Germinal center (tissue), 1 donor: ENCODE measurements around the gene FAM153A.
"Not testable (repeated sequence)": the region's sequence is repeated elsewhere in the genome, so short reads cannot be mapped to it uniquely, and the experiment has no call there.

Source experiments
- DNase-seq: peaks from one replicate; pipeline ENCODE4 v3.0.0; 2012; ENCODE audit warnings: mixed read lengths, low spot score

The FAM153A gene

DNA sequence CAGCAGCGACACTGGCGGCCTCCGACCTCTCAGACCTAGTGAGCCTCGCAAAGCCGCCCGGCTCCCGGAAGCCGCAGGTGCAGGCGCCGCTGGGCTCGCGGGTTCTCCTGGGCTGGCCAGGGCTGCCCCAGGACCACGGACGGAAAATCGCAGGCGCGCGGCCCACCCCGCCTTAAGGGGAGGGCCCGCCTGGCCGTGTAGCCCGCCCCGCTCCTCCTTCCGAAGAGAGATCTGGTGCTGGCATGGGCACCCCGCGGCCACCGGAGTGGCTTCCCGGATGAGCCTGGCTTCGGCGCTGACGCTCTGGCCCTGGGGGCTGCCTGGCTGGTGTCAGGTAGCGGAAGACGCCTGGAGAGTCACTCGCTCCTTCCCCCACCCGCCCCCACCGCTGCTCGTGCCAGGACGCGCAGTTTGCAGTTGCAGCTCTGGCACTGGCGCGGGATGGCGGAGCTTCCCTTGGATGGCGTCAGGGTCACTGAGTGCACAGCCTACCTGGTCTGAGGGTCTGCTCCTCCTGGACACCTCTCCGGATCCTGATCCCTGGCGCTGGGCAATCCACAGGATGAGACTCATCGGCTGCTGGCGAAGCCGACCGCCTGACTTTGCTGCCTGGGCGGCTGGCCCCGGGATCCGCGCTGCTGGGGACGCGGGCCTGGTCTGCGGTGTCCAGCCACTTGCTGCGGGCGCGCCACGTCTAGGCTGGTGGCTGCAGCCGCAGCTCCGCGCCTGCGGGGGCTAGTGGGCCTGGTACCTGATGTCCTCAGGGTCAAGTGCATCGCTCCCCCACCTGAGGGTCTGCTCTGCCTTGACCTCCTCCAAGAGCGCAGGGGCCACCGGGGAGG is at the start of gene FAM153A:
Gene FAM153A, minus strand, starts transcription at position 108 of the 842 bp plus-strand sequence.
- DNase-seq = not testable (repeated sequence)

DNA sequence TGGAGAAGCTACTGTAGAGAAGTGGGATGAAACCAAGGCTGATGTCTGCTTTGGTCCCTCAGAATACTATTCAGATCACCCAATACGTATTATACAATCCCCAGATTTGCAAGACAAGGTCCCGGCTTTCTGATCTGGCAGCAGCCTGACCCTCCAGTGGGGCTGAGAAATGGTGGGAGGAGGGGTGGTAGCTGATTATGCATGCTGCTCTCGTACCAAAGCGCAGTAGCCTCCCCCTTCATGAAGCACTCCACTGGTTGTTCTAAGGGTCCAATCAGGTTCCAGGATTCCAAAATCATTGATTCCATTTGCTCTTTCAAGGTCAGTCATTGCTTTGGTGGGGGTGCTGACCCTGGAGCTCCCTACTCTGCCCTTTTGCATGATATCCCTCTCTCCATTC is 49.6 kb upstream of the FAM153A start:
- DNase-seq = not testable (repeated sequence)

DNA sequence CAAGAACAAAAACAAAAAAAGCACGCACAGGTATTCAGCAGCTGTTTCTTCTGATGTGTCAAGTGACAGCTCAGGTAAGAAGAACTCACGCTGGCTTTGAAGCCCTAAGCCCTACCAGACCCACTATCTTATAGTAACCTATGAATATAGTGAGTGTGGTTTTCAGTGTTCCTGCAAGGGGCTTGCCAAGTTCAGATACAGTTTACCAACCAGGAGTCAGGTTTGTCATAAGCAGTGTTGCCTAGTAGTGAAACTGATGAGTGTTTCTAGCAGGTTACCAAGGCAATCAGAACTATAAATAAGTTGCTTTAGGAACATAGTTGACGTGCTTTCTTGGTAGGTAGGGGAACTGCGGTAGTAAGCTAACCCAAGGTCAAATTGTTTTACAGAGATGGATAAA is 43.4 kb upstream of the FAM153A start:
- DNase-seq = not testable (repeated sequence)

DNA sequence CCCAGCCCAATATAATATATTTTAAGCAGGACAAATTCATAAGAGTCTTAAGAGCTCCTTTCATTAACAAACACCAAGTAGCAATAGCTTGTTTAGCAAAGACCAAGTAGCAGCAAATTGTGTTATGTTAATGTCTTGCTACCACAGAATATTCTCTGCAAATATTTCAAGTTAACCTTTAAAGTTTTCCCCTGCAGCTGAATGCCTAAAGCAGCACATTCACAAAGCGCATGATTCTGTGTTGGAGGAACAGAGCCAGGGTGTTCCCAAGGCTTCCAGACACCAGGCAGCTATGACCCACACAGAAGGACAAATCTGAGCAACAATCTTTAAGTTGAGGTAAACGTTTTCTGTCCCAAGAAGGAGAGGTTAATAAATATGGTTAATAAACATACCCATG is 42.1 kb upstream of the FAM153A start:
- not testable (repeated sequence) for DNase-seq

DNA sequence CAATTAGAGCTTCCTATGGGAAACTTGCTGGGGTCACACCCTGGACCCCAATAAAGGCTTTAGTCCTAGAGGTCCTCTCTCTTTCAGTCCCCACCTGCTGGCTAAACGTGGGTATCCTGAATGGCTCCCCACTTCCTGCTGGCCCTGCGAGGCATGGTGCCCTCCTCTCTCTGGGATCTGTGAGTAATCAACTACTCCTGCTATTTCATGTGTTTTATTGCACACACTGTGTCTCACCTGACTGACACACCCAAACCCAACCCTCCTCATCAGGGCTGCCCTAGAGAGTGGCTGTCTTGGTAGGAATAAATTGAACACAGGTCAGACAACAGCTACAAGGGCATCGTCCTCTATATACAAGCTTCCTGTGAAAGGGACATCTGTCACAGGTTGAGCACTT is 39.8 kb upstream of the FAM153A start:
- DNase-seq = not testable (repeated sequence)

DNA sequence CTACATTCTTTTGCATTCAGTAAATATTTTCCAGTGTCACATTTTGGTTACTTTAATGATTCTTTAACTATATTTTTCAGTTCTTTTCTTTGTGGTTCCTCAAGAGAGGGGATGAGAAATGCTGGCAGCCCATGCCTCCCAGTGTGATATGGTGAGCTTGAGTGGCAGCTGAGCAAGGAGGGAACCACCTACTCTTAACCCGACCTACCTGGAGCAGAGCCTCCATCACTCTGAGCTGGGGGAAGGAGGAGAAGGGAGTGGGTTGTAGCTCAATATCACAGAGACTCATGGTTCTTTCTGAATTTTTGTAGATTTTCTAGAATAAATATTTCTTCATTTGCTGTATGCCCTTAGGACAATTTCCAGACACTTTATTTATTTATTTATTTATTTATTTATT is 37.0 kb upstream of the FAM153A start:
- DNase-seq = not testable (repeated sequence)

DNA sequence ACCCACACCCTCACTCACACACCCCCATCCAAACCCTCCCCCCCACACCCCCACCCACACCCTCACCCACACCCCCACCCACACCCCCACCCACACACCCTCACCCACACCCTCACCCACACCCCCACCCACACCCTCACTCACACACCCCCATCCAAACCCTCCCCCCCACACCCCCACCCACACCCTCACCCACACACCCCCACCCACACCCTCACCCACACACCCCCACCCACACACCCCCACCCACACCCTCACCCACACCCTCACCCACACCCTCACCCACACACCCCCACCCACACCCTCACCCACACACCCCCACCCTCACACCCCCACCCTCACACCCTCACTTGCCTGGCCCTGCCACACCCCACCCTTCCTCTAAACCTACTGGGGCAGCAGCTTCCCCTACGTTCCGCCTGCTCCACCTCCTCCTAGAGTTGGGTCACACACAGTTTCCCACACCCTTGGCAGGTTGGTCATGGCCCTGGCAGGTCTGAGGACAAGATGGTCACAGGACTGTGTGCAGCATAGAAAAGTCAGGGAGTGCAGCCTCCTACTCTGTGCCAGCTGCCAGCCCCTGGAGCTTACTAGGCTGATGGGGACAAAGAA is 30.2 kb upstream of the FAM153A start:
- DNase-seq = not testable (repeated sequence)

DNA sequence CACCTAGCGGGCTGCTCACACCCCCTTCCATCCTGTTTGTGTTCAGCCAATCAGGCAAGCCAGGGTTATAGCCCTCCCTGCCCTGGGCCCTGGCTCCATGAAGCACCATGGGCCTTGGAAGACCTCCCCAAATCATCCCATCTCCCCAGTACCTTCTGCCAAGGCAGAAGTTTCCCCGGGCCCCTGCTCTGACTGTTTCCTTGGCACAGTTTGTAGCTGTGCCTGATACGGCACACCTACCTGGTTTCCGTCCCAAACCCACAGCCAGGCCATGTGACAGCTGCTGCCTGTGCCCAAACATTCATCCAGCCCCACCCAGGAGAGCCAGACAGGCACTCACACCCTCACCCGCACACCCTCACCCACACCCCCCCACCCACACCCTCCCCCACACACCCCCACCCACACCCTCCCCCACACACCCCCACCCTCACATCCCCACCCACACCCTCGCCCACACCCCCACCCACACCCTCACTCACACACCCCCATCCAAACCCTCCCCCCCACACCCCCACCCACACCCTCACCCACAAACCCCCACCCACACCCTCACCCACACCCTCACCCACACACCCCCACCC is 29.6 kb upstream of the FAM153A start:
- DNase-seq = not testable (repeated sequence)

DNA sequence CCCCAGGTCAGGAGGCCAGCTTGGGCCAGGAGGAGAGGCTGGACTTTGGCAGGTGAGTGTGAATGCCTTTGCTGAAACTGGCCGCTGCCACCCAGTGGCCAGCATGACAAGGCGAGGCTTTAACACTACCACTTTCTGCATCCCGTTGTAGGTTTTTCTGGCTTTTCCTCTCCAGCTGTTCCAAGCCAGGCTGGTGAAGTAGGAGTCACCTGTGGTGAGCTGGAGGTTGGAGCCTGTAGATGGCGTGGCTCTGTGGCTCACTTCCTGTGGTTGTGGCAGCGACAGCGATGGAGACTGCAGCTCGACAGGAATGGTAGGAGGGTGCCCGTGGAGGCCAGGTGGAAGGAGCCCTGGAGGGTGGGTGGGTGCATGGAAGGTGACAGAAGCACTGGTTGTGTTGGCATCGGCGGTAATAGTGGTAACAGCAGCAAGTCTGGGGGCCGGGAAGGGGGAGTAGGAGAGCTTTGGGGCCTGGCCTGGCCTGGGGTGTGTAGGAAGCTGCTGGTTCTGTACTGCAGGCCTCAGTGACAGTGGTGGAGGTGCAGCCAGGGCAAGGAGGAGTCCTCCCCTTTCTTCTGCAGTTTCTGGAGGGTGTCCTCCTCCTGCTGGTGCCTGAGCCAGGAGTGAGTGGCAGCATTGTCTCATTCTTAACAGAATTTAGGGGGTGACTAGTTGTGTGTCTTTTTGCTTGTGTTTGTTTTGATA is 26.7 kb upstream of the FAM153A start:
- DNase-seq = not testable (repeated sequence)

DNA sequence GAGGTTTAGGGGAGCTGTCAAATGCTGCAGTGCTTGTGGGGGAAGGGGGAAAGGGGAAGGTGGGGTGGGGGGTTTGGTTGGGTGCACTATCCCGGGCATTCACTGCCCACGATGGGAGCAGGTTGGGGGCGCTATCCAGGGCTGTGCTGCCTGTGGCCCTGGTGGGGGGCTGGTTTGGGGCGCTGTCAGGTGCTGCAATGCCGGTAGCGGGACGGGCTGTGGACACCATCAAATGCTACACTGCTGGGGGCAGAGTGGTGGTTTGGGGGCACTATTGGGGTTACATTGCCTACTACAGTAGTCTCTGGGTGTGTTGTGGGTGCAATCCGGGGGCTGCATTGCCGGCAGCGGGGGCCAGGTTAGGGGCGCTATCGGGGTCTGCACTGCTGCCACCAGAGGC is 25.7 kb upstream of the FAM153A start:
- DNase-seq = not testable (repeated sequence)

DNA sequence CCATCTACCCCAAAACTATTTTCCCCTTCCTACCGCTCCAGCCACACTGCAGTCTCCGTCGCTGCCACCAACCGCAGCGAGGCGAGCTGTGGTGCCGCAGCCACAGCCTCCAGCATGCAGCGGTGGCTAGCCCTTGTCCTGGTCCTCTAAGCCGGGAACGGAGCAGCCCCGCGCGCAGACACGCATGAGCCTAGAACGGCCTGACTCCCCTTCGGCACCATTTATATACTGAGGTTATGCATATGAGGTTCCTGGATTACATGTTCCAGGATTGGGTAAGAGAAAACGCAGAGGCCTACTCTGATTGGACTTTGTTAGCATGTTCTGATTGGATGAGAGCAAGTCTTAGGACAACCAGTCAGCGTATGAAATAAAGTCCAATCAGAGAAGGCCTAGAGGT is 24.6 kb upstream of the FAM153A start:
- DNase-seq = not testable (repeated sequence)

DNA sequence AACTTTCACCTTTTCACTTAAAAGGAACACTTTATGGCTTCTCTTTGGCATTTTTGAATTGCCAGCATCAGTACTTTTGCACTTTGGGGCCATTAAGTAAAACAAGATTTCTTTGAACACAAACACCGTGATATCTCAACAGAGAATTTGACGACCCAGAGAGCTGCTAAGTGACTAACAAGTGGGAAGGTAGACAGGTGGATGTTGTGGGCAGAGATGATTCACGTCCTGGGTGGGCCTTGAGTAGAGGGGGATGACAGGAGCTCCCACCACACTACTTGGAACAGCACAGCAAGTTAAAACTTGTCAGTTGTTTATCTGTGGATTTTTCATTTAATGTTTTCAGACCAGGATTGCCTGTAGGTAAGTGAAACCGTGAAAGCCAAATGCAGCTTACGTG is 18.7 kb upstream of the FAM153A start:
- not testable (repeated sequence) for DNase-seq

DNA sequence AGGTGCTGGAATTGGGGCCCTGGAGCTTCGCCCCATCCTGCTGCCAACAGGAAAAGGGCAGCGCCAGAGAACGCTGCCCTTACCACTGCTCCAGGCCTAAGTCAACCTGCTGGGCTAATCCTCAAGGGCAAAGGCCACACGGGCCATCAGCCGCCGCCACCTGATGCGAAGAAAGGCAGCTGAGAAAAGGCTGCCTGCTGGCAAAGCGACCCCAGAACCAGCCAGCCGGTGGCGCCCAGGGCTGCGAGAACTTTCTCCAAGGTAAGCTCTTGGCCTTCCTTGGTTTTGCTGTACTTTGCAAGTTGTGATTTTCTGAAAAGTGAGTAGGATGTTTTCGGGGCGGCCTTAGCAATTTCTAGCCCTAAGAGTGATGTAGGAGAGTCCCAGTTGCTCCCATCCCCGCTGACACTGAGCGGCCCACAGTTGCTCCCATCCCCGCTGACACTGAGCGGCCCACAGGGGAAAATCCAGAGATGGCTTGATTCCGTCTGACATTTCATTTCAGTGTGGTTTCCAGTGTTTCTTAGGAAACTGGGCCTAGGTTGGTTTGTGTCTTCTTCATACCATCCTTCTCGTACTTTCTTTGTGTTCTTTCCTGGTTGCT is 15.6 kb upstream of the FAM153A start:
- DNase-seq = not testable (repeated sequence)

DNA sequence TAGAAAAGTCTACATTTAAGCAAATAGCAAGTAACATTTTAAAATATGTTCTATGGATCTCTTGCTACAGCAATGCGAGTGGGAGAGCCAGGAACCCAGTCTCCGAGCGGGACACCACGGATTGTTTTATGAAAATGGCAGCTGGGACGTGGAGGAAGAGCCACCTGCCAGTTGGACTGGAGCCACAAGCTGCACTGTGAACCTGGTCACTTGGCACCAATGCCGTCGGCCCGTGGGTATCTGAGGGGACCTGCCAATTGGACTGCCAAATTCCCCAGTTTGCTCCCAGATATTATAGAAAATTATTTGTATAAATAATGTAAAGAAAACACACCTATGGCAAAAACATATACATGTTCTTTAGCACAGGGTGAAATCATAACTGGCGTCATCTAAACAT is 10.6 kb upstream of the FAM153A start:
- not testable (repeated sequence) for DNase-seq

DNA sequence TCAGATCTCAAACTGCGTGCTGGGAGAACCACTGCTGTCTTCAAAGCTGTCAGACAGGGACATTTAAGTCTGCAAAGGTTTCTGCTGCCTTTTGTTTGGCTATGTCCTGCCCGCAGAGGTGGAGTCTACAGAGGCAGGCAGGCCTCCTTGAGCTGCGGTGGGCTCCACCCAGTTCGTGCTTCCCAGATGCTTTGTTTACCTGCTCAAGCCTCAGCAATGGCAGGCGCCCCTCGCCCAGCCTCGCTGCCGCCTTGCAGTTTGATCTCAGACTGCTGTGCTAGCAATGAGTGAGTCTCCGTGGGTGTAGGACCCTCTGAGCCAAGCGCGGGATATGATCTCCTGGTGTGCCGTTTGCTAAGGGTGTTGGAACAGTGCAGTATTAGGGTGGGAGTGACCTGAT is 8.9 kb upstream of the FAM153A start:
- not testable (repeated sequence) for DNase-seq

DNA sequence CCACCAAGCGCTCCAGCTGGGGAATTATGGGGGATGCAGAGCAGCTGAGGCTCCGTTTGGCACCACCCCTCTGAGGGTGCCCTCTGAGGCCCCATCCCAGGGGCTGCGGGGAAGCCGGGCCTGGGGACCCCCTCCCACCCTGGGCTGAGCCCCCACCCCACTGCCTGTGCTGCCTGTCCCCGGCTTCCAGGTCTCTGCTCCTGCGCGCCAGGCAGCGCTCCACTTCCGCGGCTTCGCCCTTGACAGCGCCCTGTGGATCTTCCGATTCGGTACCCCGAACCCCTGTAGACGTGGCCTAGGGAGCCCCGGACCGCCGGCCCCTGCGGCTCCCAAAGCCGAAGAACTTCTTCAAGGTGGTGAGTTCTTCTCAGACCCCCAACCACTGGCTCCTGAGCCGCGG is 530 bp downstream of the FAM153A start:
- DNase-seq = not testable (repeated sequence)

DNA sequence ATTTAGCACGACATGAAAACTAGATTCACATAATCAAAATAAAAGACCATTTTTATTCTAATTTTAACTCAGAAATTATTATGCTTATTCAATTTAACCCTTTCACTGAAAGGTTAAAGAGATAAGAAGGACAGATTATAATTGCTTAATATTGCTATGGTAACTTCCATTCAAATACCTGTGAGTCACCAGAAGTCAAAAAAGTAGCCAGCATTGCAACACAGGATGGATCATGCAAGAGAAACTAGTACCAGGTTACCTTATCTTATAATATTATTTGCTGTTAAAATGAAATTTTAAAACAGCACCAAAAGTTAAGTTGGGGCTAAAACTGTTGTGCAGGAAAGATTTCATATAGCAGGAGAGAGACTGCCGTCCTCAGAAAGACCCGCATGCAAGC is 11.5 kb downstream of the FAM153A start:
- not testable (repeated sequence) for DNase-seq

DNA sequence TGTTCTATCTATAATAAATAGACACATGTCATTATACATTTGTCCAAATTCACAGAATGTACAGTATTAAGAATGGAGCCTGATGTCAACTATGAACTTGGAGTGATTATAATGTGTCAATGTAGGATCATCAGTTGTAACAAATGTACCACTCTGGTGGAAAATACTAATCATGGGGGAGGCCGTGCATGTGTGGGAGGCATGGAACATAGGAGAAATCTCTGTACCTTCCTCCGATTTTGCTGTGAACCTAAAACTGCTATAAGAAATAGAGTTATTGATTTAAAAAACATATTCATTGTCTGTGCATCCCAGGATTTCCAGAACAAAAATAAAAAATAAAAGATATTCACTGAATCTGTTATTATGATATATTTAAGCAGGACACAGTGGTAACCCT is 12.1 kb downstream of the FAM153A start:
- DNase-seq = not testable (repeated sequence)

DNA sequence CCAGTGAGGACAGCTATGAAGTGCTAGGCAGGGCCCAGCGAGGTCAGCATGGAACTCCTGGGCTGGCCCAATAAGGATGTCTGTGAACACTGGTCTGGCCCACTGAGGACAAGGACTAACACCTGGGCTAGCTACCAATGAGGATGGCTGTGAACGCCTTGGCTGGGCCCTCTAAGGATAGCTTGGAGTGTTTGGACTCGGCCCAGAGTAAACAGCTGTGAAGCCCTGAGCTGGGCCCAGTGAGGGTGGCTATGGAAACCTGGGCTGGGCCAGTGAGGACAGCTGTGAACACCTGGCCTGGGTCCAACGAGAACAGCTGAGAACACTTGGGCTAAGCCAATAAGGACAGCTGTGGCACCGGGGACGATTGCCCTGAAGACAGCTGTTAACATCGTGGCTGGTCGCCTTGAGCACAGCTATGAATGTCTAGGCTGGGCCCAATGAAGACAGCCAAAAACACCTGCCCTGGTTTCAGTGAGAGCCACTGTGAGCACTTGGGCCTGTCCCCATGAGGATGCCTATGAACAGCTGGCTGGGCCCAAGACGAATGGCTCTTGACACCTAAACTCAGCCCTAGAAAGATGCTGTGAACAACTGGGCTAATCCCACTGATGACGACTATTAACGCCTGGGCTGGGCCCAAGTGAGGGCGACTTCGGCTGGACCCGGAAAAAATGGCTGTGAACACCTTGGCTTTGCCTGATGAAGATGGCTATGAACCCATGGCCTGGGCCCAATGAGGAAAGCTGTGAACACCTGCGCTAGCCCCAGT is 18.8 kb downstream of the FAM153A start:
- DNase-seq = not testable (repeated sequence)

DNA sequence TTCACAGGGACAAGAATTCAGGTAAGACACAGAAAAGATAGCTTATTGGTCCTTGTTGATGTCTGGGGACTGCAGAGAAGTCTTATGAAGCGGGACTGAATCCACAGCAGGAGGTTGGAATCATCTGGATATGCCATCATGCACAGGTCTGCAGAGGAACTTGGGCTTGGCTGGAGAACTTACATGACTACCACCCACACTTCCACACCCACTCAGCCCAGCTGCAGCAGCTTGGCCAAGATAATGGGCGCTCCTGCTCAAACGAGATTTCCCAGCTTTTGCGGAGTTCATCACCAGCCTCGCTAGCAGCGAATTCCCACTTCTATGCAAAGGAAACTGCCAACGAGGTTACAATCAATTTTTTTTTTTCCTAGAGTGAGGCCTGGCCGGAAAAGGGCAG is 21.7 kb downstream of the FAM153A start:
- DNase-seq = not testable (repeated sequence)

DNA sequence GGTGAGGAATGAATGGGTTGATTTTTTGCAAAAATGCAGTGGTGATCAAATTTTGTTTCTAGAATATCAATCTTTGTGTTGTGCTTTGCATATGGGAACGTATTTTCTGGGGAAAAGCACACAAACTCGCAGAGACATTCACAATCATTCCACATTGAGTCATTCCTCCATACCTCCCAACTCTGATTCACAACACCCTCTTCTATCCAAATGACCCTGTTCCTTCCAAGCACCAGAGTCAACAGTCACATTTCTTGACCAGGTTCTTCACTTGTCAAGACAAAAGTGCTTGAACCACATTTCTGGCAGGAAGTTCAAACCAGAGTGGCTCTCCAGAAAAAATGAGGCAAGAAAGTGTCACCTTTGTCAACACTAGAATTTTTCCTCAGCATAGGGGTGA is 35.3 kb downstream of the FAM153A start:
- not testable (repeated sequence) for DNase-seq
